ENCODE results near the gene PKD1L1.

DNA sequence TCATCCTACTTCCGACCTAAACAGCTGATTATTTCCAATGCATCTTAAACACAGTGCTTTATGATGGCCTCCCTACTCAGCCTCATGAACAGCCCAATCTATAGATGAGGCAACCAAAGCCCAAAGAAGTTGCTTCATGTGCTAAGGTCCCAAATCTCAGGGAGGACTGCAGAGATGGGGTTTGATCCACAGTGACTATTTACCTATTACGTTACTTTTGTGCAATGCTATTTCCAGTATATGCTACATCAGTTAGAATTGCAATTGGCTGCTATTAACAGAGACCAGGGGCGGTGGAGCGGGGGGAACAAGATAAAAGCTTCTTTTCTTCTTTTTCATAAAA lies 213.3 kb downstream of the PKD1L1 start:
- TF ChIP-seq, protein P1, sequence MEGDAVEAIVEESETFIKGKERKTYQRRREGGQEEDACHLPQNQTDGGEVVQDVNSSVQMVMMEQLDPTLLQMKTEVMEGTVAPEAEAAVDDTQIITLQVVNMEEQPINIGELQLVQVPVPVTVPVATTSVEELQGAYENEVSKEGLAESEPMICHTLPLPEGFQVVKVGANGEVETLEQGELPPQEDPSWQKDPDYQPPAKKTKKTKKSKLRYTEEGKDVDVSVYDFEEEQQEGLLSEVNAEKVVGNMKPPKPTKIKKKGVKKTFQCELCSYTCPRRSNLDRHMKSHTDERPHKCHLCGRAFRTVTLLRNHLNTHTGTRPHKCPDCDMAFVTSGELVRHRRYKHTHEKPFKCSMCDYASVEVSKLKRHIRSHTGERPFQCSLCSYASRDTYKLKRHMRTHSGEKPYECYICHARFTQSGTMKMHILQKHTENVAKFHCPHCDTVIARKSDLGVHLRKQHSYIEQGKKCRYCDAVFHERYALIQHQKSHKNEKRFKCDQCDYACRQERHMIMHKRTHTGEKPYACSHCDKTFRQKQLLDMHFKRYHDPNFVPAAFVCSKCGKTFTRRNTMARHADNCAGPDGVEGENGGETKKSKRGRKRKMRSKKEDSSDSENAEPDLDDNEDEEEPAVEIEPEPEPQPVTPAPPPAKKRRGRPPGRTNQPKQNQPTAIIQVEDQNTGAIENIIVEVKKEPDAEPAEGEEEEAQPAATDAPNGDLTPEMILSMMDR (IDR thresholded peaks at IDR 0.05) = no peak
- TF ChIP-seq FOXP4 (CRISPR knock-in tag; IDR thresholded peaks at IDR 0.05) (no peak), FOXJ3 (CRISPR knock-in tag; IDR thresholded peaks at IDR 0.05; ENCODE audit: borderline replicate concordance) (no peak), JUN (CRISPR knock-in tag; IDR thresholded peaks at IDR 0.05) (no peak), ESRRA (CRISPR knock-in tag; IDR thresholded peaks at IDR 0.05; ENCODE audit: borderline replicate concordance) (no peak), AR (CRISPR knock-in tag; IDR thresholded peaks at IDR 0.05) (no peak)
